Upper lobe of left lung (tissue), 4 donors: Measurements from ENCODE around the gene GPR176.

Source experiments
- CTCF ChIP-seq, 6 experiments: fragments of 450-650 bp in 4 of 6; fragments of 200-600 bp in 2 of 6; sonication (generic) in 2 of 6; IDR thresholded peaks; one replicate each; pipeline ENCODE4 v1.5.1; 2016 to 2019; ENCODE audit warnings: antibody characterized with exemption in 6 of 6
- EP300 ChIP-seq, 4 donors: sonication (generic); formaldehyde crosslinking; IDR thresholded peaks; one replicate each; pipeline ENCODE4 v1.5.1; 2017; ENCODE audit warnings: antibody characterized with exemption in 4 of 4, control low read depth in 2 of 4
- POLR2A ChIP-seq, 4 donors: fragments of 450-650 bp; IDR thresholded peaks; one replicate each; pipeline ENCODE4 v1.5.1; 2016 to 2017; ENCODE audit warnings: antibody characterized with exemption in 4 of 4, mild to moderate bottlenecking in 2 of 4

DNA sequence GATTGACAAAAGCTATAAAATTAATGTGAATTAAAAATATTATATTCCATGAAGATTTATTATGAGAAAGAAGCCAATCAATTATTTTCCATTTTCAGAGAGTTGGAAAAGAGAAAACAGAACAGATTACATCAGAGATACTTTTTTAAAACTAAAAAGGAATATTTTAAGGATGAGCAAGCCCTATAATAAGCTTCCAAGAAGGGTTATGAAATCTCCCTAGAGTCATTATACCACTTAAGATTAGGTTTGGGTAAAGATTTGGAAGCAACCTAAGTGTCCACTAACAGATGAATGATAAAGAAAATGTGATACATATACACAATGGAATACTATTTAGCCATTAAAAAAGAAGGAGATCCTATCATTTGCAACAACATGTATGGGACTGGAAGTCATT lies 85.8 kb downstream of the GPR176 start:
- TF ChIP-seq POLR2A (IDR thresholded peaks at IDR 0.05) (no peak), CTCF (IDR thresholded peaks at IDR 0.05) (no peak), EP300 (IDR thresholded peaks at IDR 0.05) (no peak)
